Thyroid gland (tissue), 4 donors: Measurements from ENCODE around the gene AK9.

Experiments
- POLR2A ChIP-seq, 2 donors: fragments of 450-650 bp; IDR thresholded peaks; one replicate each; pipeline ENCODE4 v1.6.1; 2017; ENCODE audit warnings: antibody characterized with exemption in 2 of 2, mild to moderate bottlenecking in 2 of 2, moderate library complexity in 1 of 2
- TF ChIP-seq, protein P1 (sequence below), 6 experiments: fragments of 200-600 bp in 3 of 6; fragments of 450-650 bp in 3 of 6; sonication (generic) in 3 of 6; IDR thresholded peaks; one replicate each; pipeline ENCODE4 v1.5.1; 2016 to 2019; ENCODE audit warnings: antibody characterized with exemption in 6 of 6, mild to moderate bottlenecking in 2 of 6, inconsistent platforms in 1 of 6, moderate library complexity in 1 of 6

DNA sequence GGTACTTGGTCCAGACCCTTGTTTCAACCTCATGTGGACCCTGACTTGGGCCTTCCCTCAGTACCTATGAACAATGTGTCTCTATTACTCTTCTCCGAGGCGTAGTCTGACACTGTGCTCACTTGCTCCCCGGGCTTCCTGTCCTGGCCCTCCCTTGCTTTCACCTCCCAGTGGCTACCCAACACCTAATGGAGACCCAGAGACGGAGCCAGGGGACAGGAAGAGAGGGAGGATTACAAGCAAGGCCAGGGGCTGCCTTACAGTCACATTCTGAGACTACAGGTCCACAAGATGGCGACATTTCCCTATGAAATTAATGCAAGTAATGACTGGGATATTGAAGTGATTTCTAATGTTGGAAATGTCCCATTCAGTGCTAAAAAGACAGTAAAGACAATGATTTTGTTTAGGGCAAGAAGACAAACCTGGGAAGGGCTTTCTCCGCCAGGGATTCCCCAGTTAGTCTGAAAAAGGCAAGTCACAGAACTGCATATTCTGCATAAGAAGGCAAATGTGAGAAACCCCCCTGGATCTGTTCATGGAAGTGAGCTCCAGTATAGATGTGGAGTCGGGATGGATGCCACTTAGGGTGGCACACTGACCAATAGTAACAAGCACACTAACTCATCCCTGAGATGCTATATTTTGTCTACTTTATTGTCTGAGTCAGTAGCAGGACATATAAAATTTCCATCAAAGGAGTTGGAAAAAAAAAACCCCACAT is 163.9 kb downstream of the AK9 start:
- no peak for TF ChIP-seq POLR2A (IDR thresholded peaks at IDR 0.05)
- TF ChIP-seq, protein P1, sequence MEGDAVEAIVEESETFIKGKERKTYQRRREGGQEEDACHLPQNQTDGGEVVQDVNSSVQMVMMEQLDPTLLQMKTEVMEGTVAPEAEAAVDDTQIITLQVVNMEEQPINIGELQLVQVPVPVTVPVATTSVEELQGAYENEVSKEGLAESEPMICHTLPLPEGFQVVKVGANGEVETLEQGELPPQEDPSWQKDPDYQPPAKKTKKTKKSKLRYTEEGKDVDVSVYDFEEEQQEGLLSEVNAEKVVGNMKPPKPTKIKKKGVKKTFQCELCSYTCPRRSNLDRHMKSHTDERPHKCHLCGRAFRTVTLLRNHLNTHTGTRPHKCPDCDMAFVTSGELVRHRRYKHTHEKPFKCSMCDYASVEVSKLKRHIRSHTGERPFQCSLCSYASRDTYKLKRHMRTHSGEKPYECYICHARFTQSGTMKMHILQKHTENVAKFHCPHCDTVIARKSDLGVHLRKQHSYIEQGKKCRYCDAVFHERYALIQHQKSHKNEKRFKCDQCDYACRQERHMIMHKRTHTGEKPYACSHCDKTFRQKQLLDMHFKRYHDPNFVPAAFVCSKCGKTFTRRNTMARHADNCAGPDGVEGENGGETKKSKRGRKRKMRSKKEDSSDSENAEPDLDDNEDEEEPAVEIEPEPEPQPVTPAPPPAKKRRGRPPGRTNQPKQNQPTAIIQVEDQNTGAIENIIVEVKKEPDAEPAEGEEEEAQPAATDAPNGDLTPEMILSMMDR (IDR thresholded peaks at IDR 0.05): peak in 4 of 6 experiments; percentile 42 to 62 (median 52)
